IgD-negative memory B cell (primary cell): ENCODE data around the gene CKM. TPM values are rescaled to one million over a fixed set of nuclear protein-coding genes. Genes with fewer than 3 reads are reported as not detected.

Experiments used
- H3K27ac Mint-ChIP-seq, 3 donors: one replicate each; pipeline ENCODE4 v1.8.0; 2020 to 2022; ENCODE audit warnings: mild to moderate bottlenecking in 3 of 3, mixed read lengths in 3 of 3, moderate library complexity in 1 of 3
- H3K27me3 Mint-ChIP-seq: one replicate; pipeline ENCODE4 v1.8.0; 2021; ENCODE audit warnings: mixed read lengths
- H3K36me3 Mint-ChIP-seq: one replicate; pipeline ENCODE4 v1.8.0; 2020; ENCODE audit warnings: mild to moderate bottlenecking, mixed read lengths
- H3K4me1 Mint-ChIP-seq, 3 donors: one replicate each; pipeline ENCODE4 v1.8.0; 2020 to 2022; ENCODE audit warnings: mixed read lengths in 3 of 3, mild to moderate bottlenecking in 1 of 3
- H3K4me3 Mint-ChIP-seq, 4 donors: one replicate each; pipeline ENCODE4 v1.8.0; 2020 to 2022; ENCODE audit warnings: mild to moderate bottlenecking in 4 of 4, mixed read lengths in 4 of 4, moderate library complexity in 3 of 4
- H3K9me3 Mint-ChIP-seq, 3 donors: one replicate each; pipeline ENCODE4 v1.8.0; 2020 to 2021; ENCODE audit warnings: mixed read lengths in 3 of 3, mild to moderate bottlenecking in 1 of 3
- polyA plus RNA-seq: library from polyadenylated mRNA; unstranded; fragments of 300-500 nt; fragmentation: Illumina TruSeq; gene quantifications from one replicate; pipeline ENCODE4 v1.2.3, GENCODE V29; 2021

The CKM gene
- polyA plus RNA-seq, 1 donor from 2014 or later: not detected

GRCh38 chr19:45296355-45296754, 26.3 kb downstream of the CKM start:
- H3K27me3 Mint-ChIP-seq: no peaks in the 10 kb centered on the region
- no peak overlapping the region for H3K27ac Mint-ChIP-seq
- H3K36me3 Mint-ChIP-seq: peaks cover 34% of the 10 kb centered on the region
- H3K9me3 Mint-ChIP-seq: peaks cover 0 to 7% (median 0%) of the 10 kb centered on the region in 3 donors
- H3K4me3 Mint-ChIP-seq: no peak overlapping the region
- no peaks in the 10 kb centered on the region for H3K4me1 Mint-ChIP-seq

GRCh38 chr19:45295873-45296272, 26.8 kb downstream of the CKM start:
- H3K27ac Mint-ChIP-seq: no peak overlapping the region
- H3K27me3 Mint-ChIP-seq: no peaks in the 10 kb centered on the region
- H3K36me3 Mint-ChIP-seq: peaks cover 35% of the 10 kb centered on the region
- no peak overlapping the region for H3K4me3 Mint-ChIP-seq
- H3K4me1 Mint-ChIP-seq: no peaks in the 10 kb centered on the region
- H3K9me3 Mint-ChIP-seq: peaks cover 0 to 7% (median 0%) of the 10 kb centered on the region in 3 donors

DNA sequence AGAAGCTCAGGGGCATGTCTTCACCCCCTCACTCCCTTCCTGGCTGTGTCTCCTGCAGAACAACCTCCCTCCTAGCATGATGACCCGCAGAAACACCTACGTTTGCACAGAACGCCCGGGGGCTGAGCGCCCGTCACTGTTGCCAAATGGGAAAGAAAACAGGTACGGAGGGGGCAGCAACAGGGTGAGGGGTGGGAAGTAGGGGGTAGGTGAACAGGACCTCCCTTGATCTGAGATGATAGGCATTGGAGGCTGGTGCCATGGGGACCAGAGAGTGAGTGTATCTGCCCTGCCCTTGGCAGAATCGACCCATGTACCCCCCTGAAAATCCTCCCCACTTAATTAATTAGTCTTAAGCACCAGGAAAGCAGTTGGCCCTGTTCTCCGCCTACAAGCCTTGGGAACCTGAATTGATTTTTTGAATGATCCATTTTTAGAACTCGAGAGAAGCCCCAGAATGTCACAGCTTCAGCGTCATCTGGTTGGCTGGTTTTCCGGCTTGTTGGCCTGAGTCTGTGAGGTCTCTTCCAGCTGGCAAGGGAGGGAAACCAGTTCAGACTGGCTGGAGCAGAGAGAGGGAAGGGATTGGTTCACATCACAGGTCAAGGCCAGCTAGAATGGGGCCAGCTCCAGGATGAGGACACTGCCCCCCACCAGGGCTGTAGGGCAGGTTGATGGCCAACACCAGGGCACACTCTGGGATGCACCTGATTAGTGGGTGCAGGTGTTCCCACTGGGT, 28.2 kb downstream of the CKM start:
- Mint-ChIP-seq H3K9me3 (peaks cover 0 to 7% (median 0%) of the 10 kb centered on the region in 3 donors), H3K4me3 (no peak overlapping the region), H3K4me1 (no peaks in the 10 kb centered on the region), H3K36me3 (peaks cover 35% of the 10 kb centered on the region), H3K27ac (no peak overlapping the region), H3K27me3 (no peaks in the 10 kb centered on the region)

DNA sequence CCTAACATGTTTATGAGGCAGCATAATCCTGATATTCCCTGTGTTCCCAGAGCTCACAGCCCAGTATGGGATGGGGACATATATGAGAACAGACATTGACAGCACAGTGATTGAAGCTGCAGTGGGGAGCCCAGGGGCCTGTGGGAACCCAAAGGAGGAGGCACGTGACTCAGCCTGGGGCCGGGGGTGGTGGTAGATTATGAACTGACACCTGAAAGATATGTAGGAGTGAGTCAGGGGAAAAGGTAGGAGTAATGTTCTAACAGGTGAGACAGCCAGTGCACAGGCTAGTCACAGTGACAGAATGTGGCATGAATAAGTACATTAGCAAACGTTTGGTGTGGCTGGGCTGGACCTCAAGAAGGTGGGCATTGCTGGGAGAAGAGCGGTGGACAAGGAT, 29.0 kb downstream of the CKM start:
- H3K4me3 Mint-ChIP-seq: no peak overlapping the region
- peaks cover 0 to 7% (median 0%) of the 10 kb centered on the region in 3 donors for H3K9me3 Mint-ChIP-seq
- no peaks in the 10 kb centered on the region for H3K4me1 Mint-ChIP-seq
- H3K27me3 Mint-ChIP-seq: no peaks in the 10 kb centered on the region
- H3K27ac Mint-ChIP-seq: no peak overlapping the region
- peaks cover 36% of the 10 kb centered on the region for H3K36me3 Mint-ChIP-seq

DNA sequence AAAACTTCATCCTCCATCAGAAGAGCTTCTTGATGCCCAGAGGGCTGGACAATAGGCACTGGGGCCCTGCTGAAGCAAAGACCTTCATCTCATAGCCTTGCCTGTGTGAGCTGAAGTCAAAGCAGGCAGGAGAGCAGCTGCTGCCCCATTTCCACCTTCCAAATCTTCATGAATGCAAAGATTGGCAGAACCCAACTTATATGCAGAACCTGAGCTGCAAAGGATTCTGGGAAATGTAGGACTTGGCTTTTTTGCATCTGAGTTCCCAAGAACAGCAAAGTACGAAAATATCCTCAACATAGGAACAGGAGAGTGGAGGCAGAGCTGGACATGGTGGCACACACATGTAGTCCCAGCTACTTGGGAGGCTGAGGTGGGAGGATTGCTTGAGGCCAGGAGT, 30.8 kb downstream of the CKM start:
- Mint-ChIP-seq H3K27me3 (no peaks in the 10 kb centered on the region), H3K4me1 (no peaks in the 10 kb centered on the region), H3K9me3 (peaks cover 0 to 7% (median 0%) of the 10 kb centered on the region in 3 donors), H3K27ac (no peak overlapping the region), H3K4me3 (no peak overlapping the region), H3K36me3 (peaks cover 24% of the 10 kb centered on the region)

- Mint-ChIP-seq H3K27me3 (no peaks in the 10 kb centered on the region), H3K4me1 (no peaks in the 10 kb centered on the region), H3K9me3 (peaks cover 0 to 7% (median 0%) of the 10 kb centered on the region in 3 donors), H3K36me3 (peaks cover 27% of the 10 kb centered on the region), H3K4me3 (no peak overlapping the region), H3K27ac (peak overlapping the region in 1 of 3 donors; percentile 53)
Measured at GRCh38 chr19:45290381-45290931, 32.2 kb downstream of the CKM start.

DNA sequence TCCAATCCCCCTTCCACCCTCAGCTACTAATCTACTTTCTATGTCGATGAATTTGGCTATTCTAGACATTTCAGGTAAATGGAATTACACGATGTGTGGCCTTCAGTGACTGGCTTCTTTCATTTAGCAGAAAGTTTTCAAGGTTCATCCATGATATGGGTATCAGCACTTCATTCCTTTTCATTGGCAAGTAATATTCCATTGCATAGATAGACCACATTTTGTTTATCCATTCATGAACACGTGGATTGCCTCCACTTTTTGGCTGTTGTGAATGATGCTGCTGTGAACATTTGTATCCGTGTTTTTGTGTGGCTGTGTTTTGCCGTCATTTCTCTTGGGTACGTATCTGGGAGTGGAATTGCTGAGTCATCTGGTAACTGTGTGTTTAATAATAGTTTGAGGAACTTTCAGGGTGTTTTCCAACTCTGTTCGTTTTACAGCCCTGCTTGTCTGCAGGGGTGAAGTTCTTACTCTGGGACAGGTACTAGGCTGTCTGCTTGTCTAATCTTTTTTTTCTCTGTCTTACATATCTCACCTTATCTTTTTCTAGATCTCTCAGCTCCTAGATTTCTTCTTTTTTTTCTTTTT, 39.1 kb downstream of the CKM start:
- Mint-ChIP-seq H3K4me1 (no peaks in the 10 kb centered on the region), H3K27ac (no peak overlapping the region), H3K4me3 (no peak overlapping the region), H3K27me3 (no peaks in the 10 kb centered on the region), H3K36me3 (peaks cover 12% of the 10 kb centered on the region), H3K9me3 (peaks cover 0 to 2% (median 0%) of the 10 kb centered on the region in 3 donors)

GRCh38 chr19:45280471-45280961, 42.2 kb downstream of the CKM start:
- Mint-ChIP-seq H3K36me3 (peaks cover 12% of the 10 kb centered on the region), H3K4me1 (no peaks in the 10 kb centered on the region), H3K27ac (no peak overlapping the region), H3K9me3 (peaks cover 0 to 2% (median 0%) of the 10 kb centered on the region in 3 donors), H3K27me3 (no peaks in the 10 kb centered on the region), H3K4me3 (no peak overlapping the region)

GRCh38 chr19:45279587-45280192, 43.0 kb downstream of the CKM start:
- Mint-ChIP-seq H3K27me3 (no peaks in the 10 kb centered on the region), H3K4me3 (no peak overlapping the region), H3K27ac (no peak overlapping the region), H3K9me3 (peaks cover 0 to 2% (median 0%) of the 10 kb centered on the region in 3 donors), H3K36me3 (peaks cover 12% of the 10 kb centered on the region), H3K4me1 (no peaks in the 10 kb centered on the region)

DNA sequence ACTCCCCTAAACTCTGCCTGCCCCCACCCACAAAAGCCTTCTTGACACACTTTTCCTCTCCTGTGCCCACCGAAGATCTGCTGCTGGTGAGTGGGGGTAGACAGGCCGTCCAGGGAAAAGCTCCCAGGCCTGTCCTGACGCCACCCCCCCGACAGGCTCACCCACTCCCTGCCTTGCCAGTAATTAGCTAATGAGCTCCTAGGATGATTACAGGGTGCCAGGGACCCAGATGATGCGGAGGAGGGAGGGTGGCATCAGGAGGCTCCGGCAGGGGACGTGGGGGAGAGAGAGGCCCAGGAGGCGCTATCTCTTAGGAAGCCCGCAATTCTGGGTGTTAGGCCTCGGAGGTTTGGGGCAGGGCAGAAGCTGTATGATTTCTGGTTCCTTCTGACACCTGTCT, 44.6 kb downstream of the CKM start:
- Mint-ChIP-seq H3K9me3 (no peaks in the 10 kb centered on the region), H3K4me1 (no peaks in the 10 kb centered on the region), H3K27me3 (no peaks in the 10 kb centered on the region), H3K4me3 (no peak overlapping the region), H3K27ac (no peak overlapping the region), H3K36me3 (peaks cover 10% of the 10 kb centered on the region)

GRCh38 chr19:45276284-45276687, 46.4 kb downstream of the CKM start:
- Mint-ChIP-seq H3K36me3 (peaks cover 10% of the 10 kb centered on the region), H3K4me3 (no peak overlapping the region), H3K9me3 (no peaks in the 10 kb centered on the region), H3K4me1 (no peaks in the 10 kb centered on the region), H3K27ac (no peak overlapping the region), H3K27me3 (no peaks in the 10 kb centered on the region)

DNA sequence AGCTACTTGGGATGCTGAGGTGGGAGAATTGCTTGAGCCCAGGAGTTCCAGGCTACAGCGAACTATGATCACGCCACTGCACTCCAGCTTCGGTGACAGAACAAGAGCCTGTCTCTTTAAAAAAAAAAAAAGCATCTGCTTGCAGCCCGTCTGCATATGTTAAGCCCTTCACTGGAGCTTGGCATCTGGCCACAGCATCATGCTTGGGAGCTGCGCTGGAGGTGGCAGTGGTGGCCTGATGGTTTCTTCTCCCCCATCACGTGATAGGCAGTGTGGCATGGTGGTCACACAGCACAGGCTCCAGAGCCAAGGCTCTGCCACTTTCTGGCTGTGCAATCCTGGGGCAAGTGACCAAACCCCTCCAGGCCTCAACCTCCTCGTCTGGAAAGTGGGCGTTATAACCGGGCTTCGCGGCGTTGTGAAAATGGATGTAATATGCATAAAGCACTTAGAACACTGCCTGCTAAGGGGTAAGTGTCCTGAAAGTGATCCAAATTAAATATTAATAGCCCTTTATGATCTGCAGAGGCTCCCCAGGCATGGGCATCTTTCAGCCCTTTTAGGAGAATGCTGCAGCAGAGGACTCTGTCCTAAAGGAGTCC, 47.2 kb downstream of the CKM start:
- H3K27ac Mint-ChIP-seq: no peak overlapping the region
- H3K4me1 Mint-ChIP-seq: no peaks in the 10 kb centered on the region
- H3K27me3 Mint-ChIP-seq: no peaks in the 10 kb centered on the region
- no peak overlapping the region for H3K4me3 Mint-ChIP-seq
- no peaks in the 10 kb centered on the region for H3K9me3 Mint-ChIP-seq
- peaks cover 9% of the 10 kb centered on the region for H3K36me3 Mint-ChIP-seq

DNA sequence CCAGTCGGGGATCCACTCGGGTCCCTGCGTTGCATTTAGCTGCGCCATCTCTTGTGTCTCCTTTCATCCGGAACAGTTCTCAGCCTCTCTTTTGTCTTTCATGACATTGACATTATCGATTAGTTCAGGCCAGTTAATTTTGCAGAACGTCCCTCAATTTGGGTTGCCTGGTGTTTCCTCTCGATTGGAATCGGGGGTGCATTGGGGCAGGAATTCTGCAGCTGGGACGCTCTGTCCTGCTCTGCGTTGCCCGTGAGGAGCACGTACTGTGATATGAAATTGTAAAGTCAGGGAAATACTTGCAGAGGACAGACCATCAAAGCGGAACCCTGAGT, 49.2 kb downstream of the CKM start:
- H3K36me3 Mint-ChIP-seq: peaks cover 4% of the 10 kb centered on the region
- no peak overlapping the region for H3K4me3 Mint-ChIP-seq
- H3K4me1 Mint-ChIP-seq: no peaks in the 10 kb centered on the region
- no peaks in the 10 kb centered on the region for H3K27me3 Mint-ChIP-seq
- H3K27ac Mint-ChIP-seq: peak overlapping the region in 1 of 3 donors; percentile 71
- H3K9me3 Mint-ChIP-seq: no peaks in the 10 kb centered on the region

DNA sequence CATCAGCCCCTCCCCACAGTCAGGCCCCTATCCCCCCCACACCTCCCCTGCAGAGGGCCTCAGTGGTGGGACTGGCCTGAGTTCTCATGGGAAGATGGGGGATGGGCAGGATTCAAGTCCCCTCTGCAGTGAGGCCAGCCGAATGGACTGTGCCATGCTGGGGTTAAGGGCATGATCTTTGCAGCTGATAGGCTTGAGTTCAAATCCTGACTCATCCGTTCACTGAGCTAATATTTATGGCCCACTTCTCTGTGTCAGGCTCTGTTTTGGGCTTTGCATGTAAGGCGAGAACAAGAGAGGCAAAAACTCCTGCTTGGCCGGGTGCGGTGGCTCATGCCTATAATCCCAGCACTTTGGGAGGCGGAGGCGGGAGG, 51.0 kb downstream of the CKM start:
- no peak overlapping the region for H3K27ac Mint-ChIP-seq
- peaks cover 3% of the 10 kb centered on the region for H3K36me3 Mint-ChIP-seq
- no peaks in the 10 kb centered on the region for H3K4me1 Mint-ChIP-seq
- H3K27me3 Mint-ChIP-seq: no peaks in the 10 kb centered on the region
- H3K4me3 Mint-ChIP-seq: no peak overlapping the region
- H3K9me3 Mint-ChIP-seq: no peaks in the 10 kb centered on the region

GRCh38 chr19:45271098-45271734, 51.5 kb downstream of the CKM start:
- no peak overlapping the region for H3K27ac Mint-ChIP-seq
- peaks cover 1% of the 10 kb centered on the region for H3K36me3 Mint-ChIP-seq
- no peaks in the 10 kb centered on the region for H3K4me1 Mint-ChIP-seq
- no peak overlapping the region for H3K4me3 Mint-ChIP-seq
- H3K9me3 Mint-ChIP-seq: no peaks in the 10 kb centered on the region
- H3K27me3 Mint-ChIP-seq: no peaks in the 10 kb centered on the region
